Osteoblast (primary cell): ENCODE measurements around the gene TRIM22. TPM values are rescaled to one million over a fixed set of nuclear protein-coding genes. Genes with fewer than 3 reads are reported as not detected.
A peak's percentile ranks its signal among the peaks of the same experiment; 100 is the strongest.

Experiments
- DNase-seq: peaks from one replicate; pipeline ENCODE4 v3.0.0; 2011; ENCODE audit warnings: low spot score, mixed read lengths; ENCODE audit not compliant: insufficient read length; ENCODE audit errors: missing footprints
- H2AFZ ChIP-seq: 2 replicates; pipeline ENCODE4 v1.6.0; 2011; ENCODE audit warnings: mild to moderate bottlenecking, low read length
- H3K27ac ChIP-seq: 2 replicates; pipeline ENCODE4 v1.5.1; 2011; ENCODE audit warnings: mild to moderate bottlenecking, low read depth, low read length, moderate library complexity
- H3K27me3 ChIP-seq: 2 replicates; pipeline ENCODE4 v1.6.0; 2012; ENCODE audit warnings: mild to moderate bottlenecking, control low read depth, inconsistent platforms, low read length, moderate library complexity; ENCODE audit not compliant: insufficient read depth
- H3K36me3 ChIP-seq: 2 replicates; pipeline ENCODE4 v1.5.1; 2011; ENCODE audit warnings: mild to moderate bottlenecking, low read length, control low read depth, moderate library complexity; ENCODE audit not compliant: insufficient read depth
- H3K4me1 ChIP-seq: 2 replicates; pipeline ENCODE4 v1.5.1; 2011; ENCODE audit warnings: mild to moderate bottlenecking, low read length, control low read depth, moderate library complexity; ENCODE audit not compliant: insufficient read depth
- H3K4me2 ChIP-seq: 2 replicates; pipeline ENCODE4 v1.6.0; 2011; ENCODE audit warnings: mild to moderate bottlenecking, low read length; ENCODE audit not compliant: insufficient read depth
- H3K4me3 ChIP-seq: fragments of 200-600 bp; sonication (generic); 3 replicates; pipeline ENCODE4 v1.5.1; 2012; ENCODE audit warnings: mild to moderate bottlenecking, low read length, inconsistent platforms; ENCODE audit not compliant: insufficient read depth
- H3K79me2 ChIP-seq: 2 replicates; pipeline ENCODE4 v1.6.0; 2012; ENCODE audit warnings: mild to moderate bottlenecking, low read length, control low read depth, inconsistent platforms; ENCODE audit not compliant: insufficient read depth
- H3K9me3 ChIP-seq: 2 replicates; pipeline ENCODE4 v1.5.1; 2011; ENCODE audit warnings: low read depth, low read length, control low read depth
- H4K20me1 ChIP-seq: 2 replicates; pipeline ENCODE4 v1.6.0; 2012; ENCODE audit warnings: mild to moderate bottlenecking, low read length, control low read depth; ENCODE audit not compliant: insufficient read depth
- total RNA-seq: library from RNA; depleted of rRNA; stranded (reverse); fragments of >200 nt; gene quantifications from 2 replicates; pipeline ENCODE4 v1.2.3, GENCODE V29; 2012
- TF ChIP-seq, protein P1 (sequence below): IDR thresholded peaks from 2 replicates; pipeline ENCODE4 v1.5.1; 2011; ENCODE audit warnings: mild to moderate bottlenecking, low read depth, low read length, moderate library complexity; ENCODE audit errors: extremely low read depth

TRIM22 gene
- total RNA-seq, 1 donor: 152 TPM

DNA sequence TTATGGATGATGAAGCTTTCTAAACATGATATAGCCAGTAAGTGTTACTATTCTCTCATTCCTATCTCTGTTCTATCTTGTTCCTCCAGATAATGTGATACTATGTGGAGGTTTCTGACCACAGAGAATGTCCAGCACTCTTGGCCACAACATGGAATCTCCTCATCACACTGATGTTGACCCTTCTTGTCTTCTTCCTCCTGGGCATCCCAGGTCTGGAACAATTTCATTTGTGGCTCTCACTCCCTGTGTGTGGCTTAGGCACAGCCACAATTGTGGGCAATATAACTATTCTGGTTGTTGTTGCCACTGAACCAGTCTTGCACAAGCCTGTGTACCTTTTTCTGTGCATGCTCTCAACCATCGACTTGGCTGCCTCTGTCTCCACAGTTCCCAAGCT is 36.8 kb downstream of the TRIM22 start:
- Histone ChIP-seq H3K4me2 (no peak overlapping the region), H3K79me2 (no peaks in the 10 kb centered on the region), H3K4me3 (no peak overlapping the region), H3K27me3 (peaks cover 4% of the 10 kb centered on the region), H4K20me1 (no peaks in the 10 kb centered on the region), H3K4me1 (no peaks in the 10 kb centered on the region), H3K36me3 (no peaks in the 10 kb centered on the region), H3K27ac (no peak overlapping the region), H3K9me3 (no peaks in the 10 kb centered on the region), H2AFZ (no peak overlapping the region)
- TF ChIP-seq, protein P1, sequence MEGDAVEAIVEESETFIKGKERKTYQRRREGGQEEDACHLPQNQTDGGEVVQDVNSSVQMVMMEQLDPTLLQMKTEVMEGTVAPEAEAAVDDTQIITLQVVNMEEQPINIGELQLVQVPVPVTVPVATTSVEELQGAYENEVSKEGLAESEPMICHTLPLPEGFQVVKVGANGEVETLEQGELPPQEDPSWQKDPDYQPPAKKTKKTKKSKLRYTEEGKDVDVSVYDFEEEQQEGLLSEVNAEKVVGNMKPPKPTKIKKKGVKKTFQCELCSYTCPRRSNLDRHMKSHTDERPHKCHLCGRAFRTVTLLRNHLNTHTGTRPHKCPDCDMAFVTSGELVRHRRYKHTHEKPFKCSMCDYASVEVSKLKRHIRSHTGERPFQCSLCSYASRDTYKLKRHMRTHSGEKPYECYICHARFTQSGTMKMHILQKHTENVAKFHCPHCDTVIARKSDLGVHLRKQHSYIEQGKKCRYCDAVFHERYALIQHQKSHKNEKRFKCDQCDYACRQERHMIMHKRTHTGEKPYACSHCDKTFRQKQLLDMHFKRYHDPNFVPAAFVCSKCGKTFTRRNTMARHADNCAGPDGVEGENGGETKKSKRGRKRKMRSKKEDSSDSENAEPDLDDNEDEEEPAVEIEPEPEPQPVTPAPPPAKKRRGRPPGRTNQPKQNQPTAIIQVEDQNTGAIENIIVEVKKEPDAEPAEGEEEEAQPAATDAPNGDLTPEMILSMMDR: no peak
- no peak for DNase-seq

DNA sequence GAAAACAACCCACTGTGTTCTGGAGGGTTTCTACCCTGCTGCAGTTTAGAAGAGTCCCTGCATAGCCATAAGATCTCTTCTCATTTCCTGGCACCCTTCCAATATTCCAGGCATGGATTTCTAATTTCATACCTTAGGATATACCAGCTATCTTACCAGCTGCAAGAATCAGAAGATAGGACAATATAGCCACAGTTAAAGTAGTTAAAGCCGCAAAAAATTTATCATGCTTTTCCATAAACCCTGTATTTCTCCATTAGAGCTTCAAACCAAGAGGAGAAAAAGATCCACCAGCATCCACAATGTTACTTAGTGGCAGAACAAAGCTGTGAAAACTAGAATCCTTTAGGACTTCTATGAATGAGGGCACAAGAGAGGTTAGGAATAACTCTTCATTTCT is 38.1 kb downstream of the TRIM22 start:
- Histone ChIP-seq H2AFZ (no peak overlapping the region), H3K4me2 (no peak overlapping the region), H3K79me2 (no peaks in the 10 kb centered on the region), H3K9me3 (no peaks in the 10 kb centered on the region), H3K27ac (no peak overlapping the region), H3K4me1 (no peaks in the 10 kb centered on the region), H3K36me3 (no peaks in the 10 kb centered on the region), H4K20me1 (no peaks in the 10 kb centered on the region), H3K27me3 (peaks cover 4% of the 10 kb centered on the region), H3K4me3 (no peak overlapping the region)
- TF ChIP-seq, protein P1: no peak
- no peak for DNase-seq

DNA sequence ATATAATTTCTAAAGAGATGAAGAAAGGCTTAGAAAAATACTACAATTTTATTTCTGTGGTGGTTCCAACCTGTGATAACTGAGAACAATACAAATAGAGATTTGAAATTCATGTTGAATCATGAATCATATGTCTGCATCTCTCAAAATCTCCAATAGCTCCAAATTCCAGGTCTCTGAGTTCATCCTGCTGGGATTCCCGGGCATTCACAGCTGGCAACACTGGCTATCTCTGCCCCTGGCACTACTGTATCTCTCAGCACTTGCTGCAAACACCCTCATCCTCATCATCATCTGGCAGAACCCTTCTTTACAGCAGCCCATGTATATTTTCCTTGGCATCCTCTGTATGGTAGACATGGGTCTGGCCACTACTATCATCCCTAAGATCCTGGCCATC is 46.8 kb downstream of the TRIM22 start, which contains the start of gene OR56B1:
OR56B1 (plus strand) TSS at position 53 of the 400 bp plus-strand sequence; CDS start at position 122, 69 bp downstream.
- Histone ChIP-seq H3K79me2 (no peaks in the 10 kb centered on the region), H3K27me3 (no peaks in the 10 kb centered on the region), H3K4me2 (no peak within 1 kb of the TSS), H2AFZ (peak within 1 kb of the TSS; percentile 4), H3K9me3 (no peaks in the 10 kb centered on the region), H4K20me1 (no peaks in the 10 kb centered on the region), H3K27ac (peak within 1 kb of the TSS; percentile 53), H3K36me3 (no peaks in the 10 kb centered on the region), H3K4me3 (no peak within 1 kb of the TSS), H3K4me1 (peaks cover 17% of the 10 kb centered on the region)
- no peak for DNase-seq
- TF ChIP-seq, protein P1: no peak

DNA sequence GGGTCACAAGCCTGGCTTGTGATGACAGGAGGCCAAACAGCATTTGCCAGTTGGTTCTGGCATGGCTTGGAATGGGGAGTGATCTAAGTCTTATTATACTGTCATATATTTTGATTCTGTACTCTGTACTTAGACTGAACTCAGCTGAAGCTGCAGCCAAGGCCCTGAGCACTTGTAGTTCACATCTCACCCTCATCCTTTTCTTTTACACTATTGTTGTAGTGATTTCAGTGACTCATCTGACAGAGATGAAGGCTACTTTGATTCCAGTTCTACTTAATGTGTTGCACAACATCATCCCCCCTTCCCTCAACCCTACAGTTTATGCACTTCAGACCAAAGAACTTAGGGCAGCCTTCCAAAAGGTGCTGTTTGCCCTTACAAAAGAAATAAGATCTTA is 47.5 kb downstream of the TRIM22 start:
- DNase-seq: no peak
- peak overlapping the region; percentile 53 for H3K27ac ChIP-seq
- H3K9me3 ChIP-seq: no peaks in the 10 kb centered on the region

More for the DNA sequence above, 47.5 kb downstream of the TRIM22 start:
- H3K27me3 ChIP-seq: no peaks in the 10 kb centered on the region
- peak overlapping the region; percentile 4 for H2AFZ ChIP-seq
- TF ChIP-seq, protein P1: no peak
- no peaks in the 10 kb centered on the region for H3K79me2 ChIP-seq
- H3K36me3 ChIP-seq: no peaks in the 10 kb centered on the region
- no peaks in the 10 kb centered on the region for H4K20me1 ChIP-seq
- peaks cover 17% of the 10 kb centered on the region for H3K4me1 ChIP-seq
- no peak overlapping the region for H3K4me3 ChIP-seq
- no peak overlapping the region for H3K4me2 ChIP-seq
